B cell (primary cell): ENCODE measurements around the gene ANKRD11. TPM values are rescaled to one million over a fixed set of nuclear protein-coding genes. Genes with fewer than 3 reads are reported as not detected.

Experiments
- ATAC-seq: fragments of 200-7000 bp; cut with Tn5 transposase; one replicate; pipeline ENCODE4 v1.10.0; 2021; ENCODE audit warnings: low read depth, mild to moderate bottlenecking, moderate number of reproducible peaks, moderate library complexity
- CTCF ChIA-PET: fragments of 350-600 bp; sonication (Branson Sonifier 250); formaldehyde crosslinking; loops from one replicate; lab custom pipeline; 2021; ENCODE audit warnings: antibody characterized with exemption, inconsistent platforms; lab: Charles Lee
- POLR2A ChIA-PET: fragments of 350-600 bp; sonication (Branson Sonifier 250); formaldehyde crosslinking; loops from one replicate; lab custom pipeline; 2021; ENCODE audit warnings: antibody characterized with exemption; lab: Charles Lee
- DNase-seq: peaks from one replicate; pipeline ENCODE4 v3.0.0; 2013
- H2AFZ ChIP-seq: 2 replicates; pipeline ENCODE4 v1.6.1; 2012; ENCODE audit warnings: mild to moderate bottlenecking, low read depth, low read length; ENCODE audit not compliant: insufficient read depth, poor library complexity, severe bottlenecking
- H3K27ac ChIP-seq, 2 donors: 1 replicate in 1 of 2; 2 replicates in 1 of 2; pipeline ENCODE4 v1.5.1; 2012 to 2013; ENCODE audit warnings: low read length in 2 of 2, mild to moderate bottlenecking in 2 of 2, moderate library complexity in 1 of 2
- H3K27me3 ChIP-seq, 4 experiments: fragments of 200-600 bp in 1 of 4; sonication (generic) in 1 of 4; replicated peaks in 1 of 4; 1 replicate in 2 of 4; 2 replicates in 2 of 4; pipeline versions ENCODE4 v1.6.1 to v1.7.0; 2013 to 2016; ENCODE audit warnings: low read length in 3 of 4, mild to moderate bottlenecking in 2 of 4, mixed read lengths in 1 of 4, moderate library complexity in 1 of 4; ENCODE audit not compliant: insufficient read depth in 4 of 4, control insufficient read depth in 3 of 4; ENCODE audit errors: control extremely low read depth in 1 of 4
- H3K36me3 ChIP-seq, 2 experiments: replicated peaks in 1 of 2; 1 replicate in 1 of 2; 2 replicates in 1 of 2; pipeline versions ENCODE4 v1.6.1 to v1.7.1; 2013; ENCODE audit warnings: low read length in 1 of 2; ENCODE audit not compliant: insufficient read depth in 2 of 2, control insufficient read depth in 1 of 2; ENCODE audit errors: control extremely low read depth in 1 of 2, extremely low read depth in 1 of 2
- H3K4me1 ChIP-seq, 2 donors: fragments of 200-600 bp in 1 of 2; sonication (generic) in 1 of 2; 1 replicate in 1 of 2; 2 replicates in 1 of 2; pipeline versions ENCODE4 v1.5.1 to v1.6.1; 2013 to 2017; ENCODE audit warnings: low read length in 2 of 2; ENCODE audit not compliant: control insufficient read depth in 2 of 2, insufficient read depth in 2 of 2
- H3K4me2 ChIP-seq: replicated peaks from 2 replicates; pipeline ENCODE3; 2012; ENCODE audit warnings: mild to moderate bottlenecking, low read depth, low read length; ENCODE audit not compliant: poor library complexity, severe bottlenecking
- H3K4me3 ChIP-seq, 5 experiments: fragments of 200-600 bp in 1 of 5; sonication (generic) in 1 of 5; 1 replicate in 3 of 5; 2 replicates in 2 of 5; pipeline versions ENCODE4 v1.5.1 to v1.7.0; 2011 to 2016; ENCODE audit warnings: low read length in 4 of 5, mild to moderate bottlenecking in 4 of 5, low read depth in 2 of 5, control low read depth in 1 of 5, moderate library complexity in 1 of 5; ENCODE audit not compliant: insufficient read depth in 1 of 5; ENCODE audit errors: control extremely low read depth in 1 of 5, extremely low read depth in 1 of 5
- H3K79me2 ChIP-seq: fragments of 200-600 bp; sonication (generic); one replicate; pipeline ENCODE4 v1.6.0; 2016; ENCODE audit warnings: low read length; ENCODE audit not compliant: control insufficient read depth, insufficient read depth
- H3K9ac ChIP-seq: fragments of 200-600 bp; sonication (generic); 2 replicates; pipeline ENCODE4 v1.6.1; 2017; ENCODE audit warnings: mild to moderate bottlenecking, low read length, moderate library complexity
- H3K9me3 ChIP-seq, 3 donors: one replicate each; pipeline versions ENCODE4 v1.6.1 to v1.7.1; 2013; ENCODE audit warnings: low read length in 2 of 3; ENCODE audit not compliant: control insufficient read depth in 2 of 3, insufficient read depth in 1 of 3; ENCODE audit errors: control extremely low read depth in 1 of 3
- H4K20me1 ChIP-seq: 2 replicates; pipeline ENCODE4 v1.6.0; 2012; ENCODE audit warnings: mild to moderate bottlenecking, low read length; ENCODE audit not compliant: insufficient read depth, control insufficient read depth, poor library complexity, severe bottlenecking
- H3K27ac Mint-ChIP-seq: one replicate; pipeline ENCODE4 v1.8.0; 2021; ENCODE audit warnings: mixed read lengths
- H3K27me3 Mint-ChIP-seq: one replicate; pipeline ENCODE4 v1.8.0; 2021; ENCODE audit warnings: mixed read lengths
- H3K4me1 Mint-ChIP-seq: one replicate; pipeline ENCODE4 v1.8.0; 2021; ENCODE audit warnings: mixed read lengths
- H3K4me3 Mint-ChIP-seq: one replicate; pipeline ENCODE4 v1.8.0; 2021; ENCODE audit warnings: mixed read lengths
- H3K9me3 Mint-ChIP-seq: one replicate; pipeline ENCODE4 v1.8.0; 2022; ENCODE audit warnings: mixed read lengths; ENCODE audit not compliant: insufficient read depth
- EZH2 ChIP-seq: IDR thresholded peaks from 2 replicates; pipeline ENCODE4 v1.6.1; 2012; ENCODE audit warnings: borderline replicate concordance, low read depth, mild to moderate bottlenecking, moderate library complexity, low read length; ENCODE audit not compliant: insufficient read depth, poor library complexity, severe bottlenecking
- WGBS: methylation state at CpG from one replicate; pipeline ENCODE4 v1.1.5; 2013; ENCODE audit warnings: missing lambda C conversion rate; ENCODE audit not compliant: insufficient coverage; 5-methylcytosine and 5-hydroxymethylcytosine counted together
- intact Hi-C: fragments of 100-400 bp; cut with micrococcal nuclease; formaldehyde crosslinking; loops from one replicate; pipeline ENCODE4 v1.10.0; 2022
- polyA plus RNA-seq: library from polyadenylated mRNA; depleted of rRNA; stranded (reverse); fragments of >200 nt; gene quantifications from 2 replicates; pipeline ENCODE4 v1.2.3, GENCODE V29; 2012
- total RNA-seq, 2 donors: library from RNA; stranded (reverse); fragments of 120-200 nt in 1 of 2; gene quantifications; 1 replicate in 1 of 2; 2 replicates in 1 of 2; pipeline versions ENCODE4 v1.2.3 to v1.2.4, GENCODE V29; 2013 to 2022
- TF ChIP-seq, protein P1 (sequence below): fragments of 200-600 bp; IDR thresholded peaks from one replicate; pipeline ENCODE4 v1.8.0; 2022; ENCODE audit warnings: antibody characterized with exemption, mild to moderate bottlenecking

ANKRD11 gene
- total and polyA plus RNA-seq, 2 donors (not counting 1 experiment from before 2014, with no cell fraction given) = 67.9 to 314 TPM

DNA sequence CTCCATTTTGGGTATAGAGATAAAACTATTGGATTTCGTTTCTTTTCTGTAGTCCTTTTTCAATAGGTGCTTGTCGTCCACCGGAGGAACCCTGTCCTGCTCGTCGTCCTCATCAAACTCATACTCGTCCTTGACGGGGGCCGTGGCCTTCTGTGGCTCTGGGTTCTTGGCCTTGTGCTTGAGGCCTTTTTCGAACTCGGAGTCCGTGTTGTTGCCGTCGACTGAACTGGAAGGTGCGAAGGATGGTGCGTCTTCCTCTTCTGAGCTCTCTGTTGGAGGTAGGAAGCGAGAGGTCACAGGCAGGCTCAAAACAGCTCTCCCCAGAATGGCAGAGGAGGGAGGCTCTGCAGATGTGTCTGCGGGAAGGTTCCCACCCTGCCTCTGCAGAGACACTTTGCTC lies 205.0 kb downstream of the ANKRD11 start:
- Histone ChIP-seq H3K36me3 (peaks cover 0 to 82% of the 10 kb centered on the region in 2 experiments), H3K27me3 (no peaks in the 10 kb centered on the region), H3K4me1 (no peaks in the 10 kb centered on the region), H2AFZ (no peak overlapping the region), H3K4me2 (no peak overlapping the region), H3K9me3 (peaks cover 0 to 7% (median 0%) of the 10 kb centered on the region in 3 donors), H3K4me3 (no peak overlapping the region), H4K20me1 (peaks cover 47% of the 10 kb centered on the region), H3K27ac (no peak overlapping the region), H3K9ac (no peak overlapping the region), H3K79me2 (peaks cover 5% of the 10 kb centered on the region)
- TF ChIP-seq, protein P1, sequence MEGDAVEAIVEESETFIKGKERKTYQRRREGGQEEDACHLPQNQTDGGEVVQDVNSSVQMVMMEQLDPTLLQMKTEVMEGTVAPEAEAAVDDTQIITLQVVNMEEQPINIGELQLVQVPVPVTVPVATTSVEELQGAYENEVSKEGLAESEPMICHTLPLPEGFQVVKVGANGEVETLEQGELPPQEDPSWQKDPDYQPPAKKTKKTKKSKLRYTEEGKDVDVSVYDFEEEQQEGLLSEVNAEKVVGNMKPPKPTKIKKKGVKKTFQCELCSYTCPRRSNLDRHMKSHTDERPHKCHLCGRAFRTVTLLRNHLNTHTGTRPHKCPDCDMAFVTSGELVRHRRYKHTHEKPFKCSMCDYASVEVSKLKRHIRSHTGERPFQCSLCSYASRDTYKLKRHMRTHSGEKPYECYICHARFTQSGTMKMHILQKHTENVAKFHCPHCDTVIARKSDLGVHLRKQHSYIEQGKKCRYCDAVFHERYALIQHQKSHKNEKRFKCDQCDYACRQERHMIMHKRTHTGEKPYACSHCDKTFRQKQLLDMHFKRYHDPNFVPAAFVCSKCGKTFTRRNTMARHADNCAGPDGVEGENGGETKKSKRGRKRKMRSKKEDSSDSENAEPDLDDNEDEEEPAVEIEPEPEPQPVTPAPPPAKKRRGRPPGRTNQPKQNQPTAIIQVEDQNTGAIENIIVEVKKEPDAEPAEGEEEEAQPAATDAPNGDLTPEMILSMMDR = no peak
- TF ChIP-seq EZH2 = no peak
- H3K4me3 Mint-ChIP-seq = no peak overlapping the region
- no peaks in the 10 kb centered on the region for H3K27me3 Mint-ChIP-seq
- DNase-seq (no peak), ATAC-seq (no peak)
- POLR2A ChIA-PET = no interaction called here
- no peaks in the 10 kb centered on the region for H3K9me3 Mint-ChIP-seq
- H3K27ac Mint-ChIP-seq = no peak overlapping the region
- intact Hi-C loops = no loop called here
- CTCF ChIA-PET = interaction anchor here (0.7 kb wide), 1 partner anchor 223 kb away, joined by 3 read pairs; the partner anchor contains the start of gene SPG7
- 98% methylated on average over 16 of the region's 17 CpGs for WGBS
- H3K4me1 Mint-ChIP-seq = no peaks in the 10 kb centered on the region

DNA sequence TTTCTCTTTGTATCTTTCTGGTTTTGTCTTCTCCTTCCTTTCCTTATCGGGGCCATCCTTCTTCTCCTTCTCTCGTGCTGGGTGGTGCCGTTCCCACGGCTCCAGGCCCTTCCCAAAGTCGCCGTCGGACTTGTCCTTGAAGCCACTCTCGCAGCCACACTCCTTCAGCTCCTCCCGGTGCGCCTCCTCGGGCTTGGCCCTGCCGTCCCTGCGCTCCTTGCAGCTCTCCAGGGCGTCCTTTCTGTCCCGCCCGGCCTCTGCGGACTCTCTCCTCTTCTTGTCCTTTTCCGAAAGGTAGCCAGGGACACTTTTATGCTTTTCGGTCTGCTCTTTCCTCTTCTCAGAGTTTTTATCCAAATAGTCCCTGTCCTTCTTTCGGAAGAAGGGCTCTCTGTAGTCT lies 206.9 kb downstream of the ANKRD11 start:
- ChIA-PET POLR2A (no interaction called here), CTCF (interaction anchor here (0.6 to 1.2 kb wide), 2 partner anchors 13 to 1515 kb away, joined by 3 read pairs; no protein-coding TSS in a partner anchor)
- peaks cover 39% of the 10 kb centered on the region for H4K20me1 ChIP-seq
- Mint-ChIP-seq H3K27ac (no peak overlapping the region), H3K9me3 (no peaks in the 10 kb centered on the region), H3K4me1 (no peaks in the 10 kb centered on the region), H3K27me3 (no peaks in the 10 kb centered on the region), H3K4me3 (no peak overlapping the region)
- WGBS = 94% methylated on average over 20 of the region's 20 CpGs
- H3K9ac ChIP-seq = no peak overlapping the region
- no peak for TF ChIP-seq EZH2
- TF ChIP-seq, protein P1 = no peak
- H2AFZ ChIP-seq = no peak overlapping the region
- H3K79me2 ChIP-seq = no peaks in the 10 kb centered on the region
- no peak overlapping the region for H3K4me2 ChIP-seq
- H3K9me3 ChIP-seq = peaks cover 0 to 7% (median 0%) of the 10 kb centered on the region in 3 donors
- DNase-seq (no peak), ATAC-seq (no peak)
- intact Hi-C loops = no loop called here
- H3K36me3 ChIP-seq = peaks cover 0 to 79% of the 10 kb centered on the region in 2 experiments
- no peaks in the 10 kb centered on the region for H3K4me1 ChIP-seq
- no peaks in the 10 kb centered on the region for H3K27me3 ChIP-seq
- no peak overlapping the region for H3K4me3 ChIP-seq
- no peak overlapping the region for H3K27ac ChIP-seq
